ENCODE measurements around the gene CEP41. TPM values are rescaled to one million over a fixed set of nuclear protein-coding genes. Genes with fewer than 3 reads are reported as not detected.

CEP41 gene
- total and polyA plus RNA-seq, 2 of the 13 experiments (the other 11 are each of a cell fraction or from before 2014, with no cell fraction given): 8.7 to 9.0 TPM

GRCh38 chr7:130486114-130486953, 45.5 kb upstream of the CEP41 start (continued):
- TF ChIP-seq TCF7L2 (IDR thresholded peaks at IDR 0.05; ENCODE audit: low read depth, low read length) (no peak), ZFP90 (CRISPR knock-in tag; IDR thresholded peaks at IDR 0.05; ENCODE audit: borderline replicate concordance) (peak; percentile 29; the same call in 1 of the 2 replicates), CBX1 (IDR thresholded peaks at IDR 0.05; ENCODE audit: low read depth) (peak; percentile 47), FOXK1 (CRISPR knock-in tag; IDR thresholded peaks at IDR 0.05; ENCODE audit: borderline replicate concordance, low read depth) (peak; percentile 40; the same call in 1 of the 2 replicates), ZHX2 (IDR thresholded peaks at IDR 0.05; ENCODE audit: low read depth) (peak; percentile 75), ZHX2 (CRISPR knock-in tag; IDR thresholded peaks at IDR 0.05; ENCODE audit: borderline replicate concordance) (no peak), ZNF768 (CRISPR knock-in tag; IDR thresholded peaks at IDR 0.05) (peak; percentile 64; the same call in 1 of the 2 replicates), SRSF1 (optimal IDR thresholded peaks at IDR 0.05; ENCODE audit: low read depth, low read length) (no peak), PREB (CRISPR knock-in tag; IDR thresholded peaks at IDR 0.05) (no peak), ZNF547 (CRISPR knock-in tag; IDR thresholded peaks at IDR 0.05) (no peak), FIP1L1 (IDR thresholded peaks at IDR 0.05; ENCODE audit: borderline replicate concordance, insufficient read depth, low read depth, low read length) (no peak), ZFP82 (CRISPR knock-in tag; IDR thresholded peaks at IDR 0.05; ENCODE audit: borderline replicate concordance) (no peak), MXD4 (CRISPR knock-in tag; IDR thresholded peaks at IDR 0.05) (peak; percentile 58; the same call in 1 of the 2 replicates), ZNF770 (CRISPR knock-in tag; IDR thresholded peaks at IDR 0.05) (peak; percentile 80)

All from HepG2 (cell line).